Thoracic aorta endothelial cell (primary cell): Measurements from ENCODE around the gene PHF19. TPM values are rescaled to one million over a fixed set of nuclear protein-coding genes. Genes with fewer than 3 reads are reported as not detected.

Source experiments
- total RNA-seq: library from RNA; depleted of rRNA; stranded (reverse); fragments of >200 nt; gene quantifications from 2 replicates; pipeline ENCODE4 v1.2.3, GENCODE V29; 2012

Gene PHF19
- 50.4 and 82.0 TPM in 2 replicates for total RNA-seq

GRCh38 chr9:120876842-120877240, at the start of gene PHF19:
Gene PHF19 (minus strand): TSS chr9:120877188. CDS start chr9:120874741, 2,447 bp downstream.

GRCh38 chr9:120926397-120926928, 49.5 kb upstream of the PHF19 start, which contains the start of gene TRAF1:
Gene TRAF1 (minus strand): TSS chr9:120926796. CDS start chr9:120926075, 721 bp downstream.

GRCh38 chr9:120842685-120843485, 34.1 kb downstream of the PHF19 start, which contains the start of gene PSMD5:
Gene PSMD5 (minus strand): TSS chr9:120842922. CDS start chr9:120842909, 13 bp downstream.

Other genes starting within 250 kb of the PHF19 start
- 24.3 and 40.0 TPM in 2 replicates for gene MEGF9, start 162.7 kb downstream of the PHF19 start, total RNA-seq
- gene FBXW2, start 83.8 kb downstream of the PHF19 start, total RNA-seq: 59.6 and 60.2 TPM in 2 replicates
- 58.0 and 62.5 TPM in 2 replicates for gene PSMD5, start 34.3 kb downstream of the PHF19 start, total RNA-seq
- gene TRAF1, start 49.6 kb upstream of the PHF19 start, total RNA-seq: 1.1 and 1.3 TPM in 2 replicates
- gene C5, start 173.1 kb upstream of the PHF19 start, total RNA-seq: 3.4 and 4.0 TPM in 2 replicates
- 18.8 and 23.3 TPM in 2 replicates for gene CNTRL, start 197.8 kb upstream of the PHF19 start, total RNA-seq